Stimulated activated CD8-positive, alpha-beta memory T cell treated with anti-CD3 and anti-CD28 coated beads, Interleukin-7, amount 100 ng/mL, for 48 hours (primary cell): Measurements from ENCODE around the gene DDX56.
"Not testable (repeated sequence)": the region's sequence is repeated elsewhere in the genome, so short reads cannot be mapped to it uniquely, and the experiment has no call there.

Source experiments
- DNase-seq, 2 donors: peaks; one replicate each; pipeline ENCODE4 v3.0.0-alpha.2; 2020; ENCODE audit warnings: low read depth in 1 of 2; ENCODE audit errors: extremely low read depth in 1 of 2

DDX56 gene

DNA sequence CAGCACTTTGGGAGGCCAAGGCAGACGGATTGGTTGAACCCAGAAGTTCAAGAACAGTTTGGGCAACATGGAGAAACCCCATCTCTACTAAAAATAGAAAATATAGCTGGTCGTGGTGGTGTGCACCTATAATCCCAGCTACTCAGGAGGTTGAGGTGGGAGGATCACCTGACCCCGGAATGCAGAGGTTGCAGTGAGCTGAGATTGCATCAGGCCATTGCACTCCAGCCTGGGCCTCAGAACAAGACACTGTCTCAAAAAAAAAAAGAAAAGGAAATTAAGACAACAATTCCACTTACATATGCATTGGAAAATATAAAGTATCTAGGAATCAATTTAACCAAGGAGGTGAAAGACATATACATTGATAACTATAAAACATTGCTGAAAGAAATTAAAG is 25.5 kb upstream of the DDX56 start:
- no peak for DNase-seq

DNA sequence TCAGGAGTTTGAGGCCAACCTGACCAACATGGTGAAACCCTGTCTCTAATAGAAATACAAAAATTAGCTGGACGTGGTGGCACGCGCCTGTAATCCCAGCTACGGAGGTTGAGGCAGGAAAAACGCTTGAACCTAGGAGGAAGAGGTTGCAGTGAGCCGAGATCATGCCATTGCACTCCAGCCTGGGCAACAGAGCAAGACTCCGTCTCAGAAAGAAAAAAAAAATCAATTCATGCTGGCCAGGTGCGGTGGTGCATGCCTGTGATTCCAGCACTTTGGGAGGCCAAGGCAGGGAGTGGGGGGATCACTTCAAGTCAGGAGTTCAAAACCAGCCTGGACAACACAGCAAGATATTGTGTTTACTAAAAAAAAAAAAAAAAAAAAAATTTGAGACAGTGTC is 23.5 kb upstream of the DDX56 start:
- not testable (repeated sequence) for DNase-seq

DNA sequence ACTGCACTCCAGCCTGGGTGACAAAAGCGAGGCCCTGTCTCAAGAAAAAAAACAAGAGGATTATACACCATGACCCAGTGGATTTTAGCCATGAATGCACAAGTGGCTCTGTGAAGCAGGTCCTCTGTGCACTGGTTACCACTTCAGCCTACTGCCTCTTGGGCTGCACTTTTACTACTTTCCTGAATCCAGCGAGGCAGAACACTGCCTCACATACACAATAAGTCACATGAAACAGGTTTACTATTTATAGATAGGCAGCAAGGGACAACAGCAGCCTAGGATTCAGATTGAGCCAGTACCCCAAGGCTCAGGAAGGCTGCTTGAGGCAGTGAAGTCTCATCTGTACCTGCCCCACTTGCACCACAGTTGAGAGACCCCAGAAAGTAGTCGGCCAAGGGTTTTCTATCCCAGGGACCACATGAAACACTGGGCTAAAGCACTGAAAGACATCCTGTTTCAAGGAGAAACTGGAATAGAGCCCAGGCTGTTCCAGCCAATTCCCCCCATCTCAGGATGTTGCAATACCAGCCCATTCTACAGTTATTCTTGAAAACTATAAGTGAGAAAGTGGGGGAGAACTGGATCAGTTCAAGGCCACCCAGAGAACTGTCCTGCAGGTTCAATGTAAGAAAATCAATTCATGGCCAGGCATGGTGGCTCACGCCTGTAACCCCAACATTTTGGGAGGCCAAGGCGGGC is 22.4 kb upstream of the DDX56 start:
- no peak for DNase-seq

DNA sequence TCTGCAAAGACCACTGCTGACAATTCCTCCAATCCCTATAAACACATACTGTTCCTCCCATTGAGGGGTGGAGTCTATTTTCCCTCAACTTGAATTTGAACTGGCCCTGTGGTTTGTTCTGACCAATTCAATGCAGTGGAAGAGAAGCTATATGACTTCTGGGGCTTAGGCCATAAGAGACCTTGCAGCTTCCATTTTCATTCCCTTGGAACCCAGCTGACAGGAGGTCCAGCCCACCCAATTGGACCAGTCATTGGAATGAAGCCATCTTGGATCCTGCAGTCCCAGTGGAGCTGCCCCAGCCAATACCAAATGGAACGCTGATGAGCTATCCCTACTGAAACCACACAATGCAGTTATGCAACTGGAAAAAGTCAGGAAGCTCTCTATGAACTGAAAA is 17.2 kb upstream of the DDX56 start:
- DNase-seq = no peak

DNA sequence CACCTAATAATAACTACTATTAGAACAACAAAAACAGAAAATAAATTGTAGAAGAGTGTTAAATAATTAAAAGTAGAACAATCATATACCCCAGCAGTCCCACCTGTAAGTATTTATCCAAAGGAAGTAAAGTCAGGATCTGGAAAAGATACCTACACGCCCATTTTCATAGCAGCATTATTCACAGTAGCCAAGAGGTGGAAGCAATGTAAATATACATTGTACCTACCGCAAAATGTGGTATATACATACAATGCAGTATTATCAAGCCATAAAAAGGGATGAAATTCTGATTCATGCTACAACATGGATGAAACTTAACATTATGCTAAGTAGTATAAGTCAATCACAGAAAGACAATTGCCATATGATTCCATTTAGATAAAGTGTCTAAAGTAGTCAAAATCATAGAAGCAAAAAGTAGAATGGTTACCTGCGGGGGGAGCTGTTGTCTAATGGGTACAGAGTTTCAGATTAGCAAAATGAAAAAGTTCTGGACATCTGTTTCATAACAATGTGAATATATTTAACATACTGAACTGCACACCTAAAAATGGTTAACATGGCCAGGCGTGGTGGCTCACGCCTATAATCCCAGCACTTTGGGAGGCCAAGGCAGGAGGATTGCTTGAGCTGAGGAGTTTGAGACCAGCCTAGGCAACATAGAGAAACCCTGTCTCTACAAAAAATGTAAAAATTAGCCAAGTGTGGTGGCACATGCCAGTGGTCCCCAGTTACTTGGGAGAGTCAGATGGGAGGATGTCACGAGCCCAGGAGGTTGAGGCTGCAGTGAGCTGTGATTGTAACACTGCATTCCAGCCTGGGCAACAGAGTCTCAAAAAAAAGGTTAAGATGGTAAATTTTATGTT is 14.4 kb upstream of the DDX56 start:
- no peak for DNase-seq

DNA sequence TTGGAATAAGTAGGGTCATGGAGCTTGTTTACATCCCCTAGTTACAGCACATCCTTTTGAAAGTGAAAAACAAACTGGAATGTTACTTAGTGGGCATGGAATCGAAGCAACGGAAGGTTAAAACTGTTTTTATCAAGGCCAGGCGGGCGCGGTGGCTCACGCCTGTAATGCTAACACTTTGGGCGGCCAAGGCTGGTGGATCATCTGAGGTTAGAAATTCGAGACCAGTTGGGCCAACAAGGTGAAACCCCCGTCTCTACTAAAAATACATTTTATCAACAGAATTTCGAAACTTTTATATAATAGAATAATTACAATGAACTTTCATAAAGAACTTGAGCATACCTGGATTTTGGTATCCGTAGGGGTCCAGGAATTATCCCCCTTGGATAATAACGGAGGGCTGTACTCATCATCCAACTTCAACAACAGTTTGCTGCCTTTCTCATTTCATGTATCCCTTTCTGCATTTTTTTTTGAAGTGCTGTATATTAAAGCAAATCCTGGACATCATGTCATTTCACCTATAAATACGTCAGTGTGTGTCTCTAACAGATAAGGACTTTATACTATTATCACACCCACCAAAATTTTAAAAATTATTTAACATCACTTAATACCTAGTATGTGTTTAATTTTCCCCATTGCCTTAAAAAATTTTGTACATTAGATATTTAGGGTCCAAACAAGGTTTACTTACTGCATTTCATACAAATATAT is 9.6 kb upstream of the DDX56 start:
- DNase-seq = no peak

DNA sequence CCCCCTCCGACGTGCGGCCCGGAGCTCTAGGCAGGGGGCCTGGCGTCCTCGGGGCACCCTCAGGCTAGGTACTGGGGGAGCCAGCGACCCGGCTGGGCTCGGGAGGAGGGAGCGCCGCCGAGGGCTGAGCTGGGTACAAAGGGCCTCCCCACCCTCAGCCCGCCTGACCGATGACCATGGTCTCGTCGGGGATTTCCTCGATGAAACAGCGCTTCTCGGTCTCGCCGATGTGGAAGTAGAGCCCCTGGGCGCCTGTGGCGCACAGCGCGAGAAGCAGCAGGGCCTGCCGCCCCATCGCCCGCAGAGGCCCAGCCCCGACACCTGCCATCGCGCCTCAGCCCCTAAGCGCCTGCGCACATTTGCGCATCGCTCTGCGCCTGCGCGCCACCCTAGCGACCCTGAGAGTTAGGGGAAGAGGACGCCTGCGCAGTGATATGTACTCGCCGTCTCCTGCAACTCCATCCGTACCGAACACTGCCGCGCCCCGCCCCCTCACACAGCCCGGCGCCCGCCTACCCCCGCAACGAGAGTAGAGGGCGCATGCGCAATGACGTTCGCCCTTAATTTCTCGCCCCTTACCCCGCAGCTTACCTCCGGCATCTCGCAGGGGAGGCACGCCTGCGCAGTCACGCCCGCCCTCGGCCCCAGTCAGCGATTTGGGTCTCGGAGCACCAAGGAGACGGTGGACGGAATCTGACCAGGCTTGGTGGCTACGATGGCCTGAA is 8.3 kb upstream of the DDX56 start, which contains the start of gene TMED4:
TMED4 (minus strand) TSS at position 353 of the 725 bp plus-strand sequence; CDS start at position 328, 25 bp downstream.
- DNase-seq = peak; percentile 100

DNA sequence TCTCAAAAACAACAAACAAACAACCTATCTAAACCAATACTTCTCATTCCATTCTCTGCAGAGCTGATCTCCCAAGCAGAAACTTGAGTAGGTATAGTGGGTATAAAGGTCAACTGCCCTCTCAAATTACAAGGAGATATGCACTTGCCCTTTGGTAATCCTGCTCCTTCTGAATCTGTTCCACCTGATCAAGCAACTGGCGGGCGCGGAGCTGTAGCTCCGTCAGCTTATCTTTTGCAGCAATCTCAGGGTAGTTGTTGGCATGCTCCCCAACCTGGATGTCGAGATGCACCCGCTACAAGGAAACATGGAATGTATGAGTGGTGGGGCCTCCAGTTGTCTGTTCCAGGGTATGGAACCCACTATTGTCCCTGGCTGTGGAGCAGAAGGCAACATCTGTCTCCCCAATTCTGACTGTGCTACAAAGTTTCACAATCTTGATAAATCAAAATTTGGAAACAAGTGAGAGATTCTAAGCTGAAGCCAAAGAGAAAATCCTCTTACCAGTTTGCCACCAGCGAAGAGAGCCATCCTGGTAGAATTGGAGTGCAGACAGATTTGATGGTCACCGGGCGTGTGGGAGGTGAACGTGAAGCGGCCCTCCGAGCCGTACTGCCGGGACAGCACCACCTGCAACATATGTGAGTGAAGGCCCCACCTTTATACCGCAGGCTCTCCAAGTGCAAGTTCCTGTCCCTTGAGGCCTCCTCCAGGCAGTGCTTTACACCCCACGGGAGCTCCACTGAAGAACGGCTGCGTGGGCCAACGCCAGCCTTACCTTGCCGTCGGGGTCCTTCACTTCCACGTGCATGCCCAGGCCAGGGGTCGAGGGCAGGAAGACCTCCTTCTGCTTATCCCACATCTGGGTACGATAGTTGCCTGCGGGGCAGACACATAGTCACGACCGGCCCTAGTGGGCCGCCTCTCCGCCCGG is 7.5 kb upstream of the DDX56 start:
- DNase-seq = peak in 1 of 2 donors; percentile 31

DNA sequence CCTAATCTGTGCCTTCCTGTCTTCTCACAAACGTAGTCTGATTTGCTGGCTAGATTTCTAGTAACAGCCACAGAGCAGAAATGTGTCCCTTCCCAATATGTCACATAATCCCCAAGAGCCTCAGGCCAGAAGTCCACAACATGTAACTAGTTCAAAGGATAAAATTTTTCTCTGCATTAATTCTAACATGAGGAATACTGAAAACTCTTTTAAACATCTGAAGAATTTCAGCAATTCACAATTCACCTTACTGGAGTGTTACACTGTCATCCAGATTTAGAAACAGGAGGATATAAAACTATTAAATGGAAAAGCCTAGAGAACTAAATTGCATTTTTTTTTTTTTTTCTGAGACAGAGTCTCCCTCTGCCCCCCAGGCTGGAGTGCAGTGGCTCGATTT is 2.5 kb upstream of the DDX56 start:
- no peak for DNase-seq

DNA sequence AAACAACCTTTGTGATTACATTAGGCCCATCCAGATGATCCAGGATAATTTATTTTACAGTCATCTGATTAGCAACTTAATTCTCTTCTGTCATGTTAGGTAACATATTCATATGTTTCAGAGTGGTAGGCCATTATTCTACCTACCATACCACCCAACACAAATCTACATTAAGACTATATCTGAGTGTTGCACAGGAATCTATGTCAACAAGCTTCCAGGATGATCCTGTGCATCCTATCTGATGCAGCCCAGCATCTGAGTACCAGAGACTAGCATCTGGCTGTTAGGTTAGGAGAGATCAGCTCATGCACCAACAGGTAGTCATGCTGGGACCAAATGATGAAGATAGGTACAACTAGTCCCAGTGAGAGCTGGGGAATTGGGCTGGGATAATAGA is 1.3 kb upstream of the DDX56 start:
- no peak for DNase-seq

DNA sequence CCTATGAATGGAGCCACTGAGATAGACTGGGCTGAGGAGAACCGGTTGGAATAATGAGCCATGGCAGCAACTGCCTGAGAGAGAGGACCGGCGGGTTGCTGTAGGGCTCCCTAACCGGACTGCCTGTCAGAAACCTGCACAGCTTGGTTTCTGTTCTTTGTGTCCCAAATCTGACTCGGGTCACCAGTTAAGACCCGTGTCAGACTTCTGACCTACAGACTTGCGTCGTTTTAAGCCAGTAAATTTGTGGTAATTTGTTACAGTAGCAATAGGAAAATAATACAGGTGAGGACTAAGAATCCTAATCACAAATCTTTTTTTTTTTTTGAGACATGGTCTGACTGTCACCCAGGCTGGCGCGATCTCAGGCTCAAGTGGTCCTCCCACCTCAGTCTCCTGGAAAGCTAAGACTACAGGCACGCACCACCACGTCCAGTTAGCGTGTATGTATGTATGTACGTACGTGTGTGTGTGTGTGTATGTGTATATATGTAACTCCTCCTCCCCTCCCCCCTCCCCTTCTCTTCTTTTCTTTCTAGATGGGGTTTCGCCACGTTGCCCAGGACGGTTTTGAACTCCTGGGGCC is 672 bp upstream of the DDX56 start:
- DNase-seq = no peak

DNA sequence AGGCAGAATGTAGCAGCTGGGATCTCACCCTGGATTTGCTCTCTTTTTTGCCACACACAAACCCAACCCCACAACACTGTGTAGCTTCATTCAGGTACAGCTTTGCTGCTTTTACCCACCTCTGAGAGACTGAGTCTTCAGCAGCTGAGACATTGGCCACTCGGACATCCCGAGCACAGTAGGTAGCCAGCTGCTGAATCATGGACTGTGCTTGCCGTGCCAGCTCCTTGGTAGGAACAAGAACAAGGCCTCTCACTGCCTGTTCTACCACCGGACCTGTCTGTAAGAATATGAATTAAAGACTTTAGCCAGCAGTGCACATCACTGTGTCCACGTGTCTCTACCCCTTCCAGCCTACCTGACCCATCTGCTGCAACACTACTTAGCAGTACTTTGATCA is 937 bp downstream of the DDX56 start:
- no peak for DNase-seq

DNA sequence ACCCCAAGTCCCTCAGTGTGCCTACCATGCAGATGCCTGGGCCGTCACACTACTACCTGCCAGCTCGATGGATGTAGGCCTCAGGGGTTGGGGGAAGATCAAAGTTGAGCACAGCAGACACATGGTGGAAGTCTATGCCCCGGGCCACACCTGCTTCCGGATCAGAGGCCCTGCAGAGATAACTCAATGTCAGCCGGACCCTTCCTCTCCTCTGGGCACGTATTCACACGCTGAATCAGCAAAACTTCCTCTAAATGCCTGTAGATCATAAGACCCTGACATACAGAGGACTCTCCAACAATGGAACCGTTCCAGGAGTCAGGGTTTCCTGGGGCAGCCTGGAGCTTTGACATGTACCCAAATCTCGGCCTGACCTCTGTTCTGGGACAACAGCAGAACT is 3.7 kb downstream of the DDX56 start:
- DNase-seq = no peak

DNA sequence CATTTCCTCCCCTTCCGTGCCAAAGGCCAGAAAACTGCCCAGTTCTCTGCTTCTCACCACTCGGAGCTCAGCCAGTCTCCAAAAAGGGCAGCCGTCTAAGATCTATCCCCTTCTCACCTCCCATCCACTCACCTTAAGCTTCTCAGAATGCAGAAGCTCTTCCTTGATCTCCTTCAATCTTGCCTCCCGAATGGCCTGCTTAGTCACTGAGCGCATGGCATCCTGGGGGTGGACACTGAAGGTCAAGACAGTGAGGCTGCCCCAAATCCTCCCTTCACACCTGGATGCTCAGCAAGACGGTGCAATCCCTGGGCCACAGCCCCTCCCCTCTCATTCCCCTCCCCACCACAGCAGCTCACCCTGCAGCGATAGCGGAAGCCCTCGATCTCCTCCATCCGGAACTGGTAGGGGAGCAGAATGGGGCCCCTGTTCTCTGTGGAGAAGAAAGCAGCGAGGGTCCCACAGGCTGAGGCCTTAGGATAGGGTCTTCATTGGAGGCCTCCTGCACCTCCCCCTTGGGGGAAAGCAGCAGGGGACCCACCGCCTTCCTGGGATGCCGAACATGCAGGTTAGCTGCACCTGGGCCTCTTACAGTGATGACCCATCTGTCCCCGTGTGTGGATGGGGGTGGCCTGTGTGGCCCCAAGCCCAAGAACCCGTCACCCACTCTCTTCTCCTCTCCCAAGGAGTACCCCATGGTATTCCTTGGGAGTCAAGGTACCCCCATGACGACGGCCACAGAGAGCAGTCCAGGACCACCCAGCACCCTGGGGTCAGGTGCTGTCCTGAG is 4.7 kb downstream of the DDX56 start:
- DNase-seq = no peak

DNA sequence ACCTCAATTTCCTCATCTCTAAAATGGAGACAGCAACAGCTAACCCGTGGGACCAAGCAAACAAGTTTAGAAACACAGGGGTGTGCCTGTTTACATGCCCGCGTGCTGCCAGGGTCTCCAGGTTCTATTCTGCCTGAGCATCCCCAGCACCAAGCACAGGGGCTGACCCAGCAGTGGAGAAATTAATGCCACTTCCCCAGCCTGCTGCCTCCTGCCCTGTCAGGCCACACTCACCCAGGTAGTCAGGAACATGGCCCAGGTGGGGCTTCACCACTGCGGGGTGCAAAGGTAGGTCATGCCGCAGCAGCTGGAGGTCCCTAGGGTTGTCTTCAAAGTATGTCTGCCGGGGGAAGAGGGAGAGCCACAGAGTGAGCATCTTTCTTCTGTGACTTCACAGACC is 5.8 kb downstream of the DDX56 start:
- DNase-seq = no peak

DNA sequence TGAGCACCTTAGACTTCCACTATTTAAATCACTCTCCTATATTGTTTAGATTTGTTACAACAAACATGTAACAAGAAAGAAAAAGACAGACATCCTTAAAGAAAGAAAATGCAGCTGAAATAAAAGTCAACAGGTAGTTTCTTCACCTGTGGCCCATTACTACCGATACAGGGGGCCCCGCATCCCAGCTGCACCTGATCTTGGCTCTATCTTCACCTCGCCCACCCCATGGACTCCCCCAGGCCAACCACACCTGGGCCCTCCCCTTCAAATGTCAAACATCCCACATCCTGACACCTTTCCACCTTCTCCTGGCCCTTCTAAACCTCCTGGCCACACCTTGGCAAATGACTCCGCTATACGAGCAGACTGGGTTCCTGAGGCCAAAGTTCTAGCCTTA is 7.0 kb downstream of the DDX56 start:
- DNase-seq = no peak

DNA sequence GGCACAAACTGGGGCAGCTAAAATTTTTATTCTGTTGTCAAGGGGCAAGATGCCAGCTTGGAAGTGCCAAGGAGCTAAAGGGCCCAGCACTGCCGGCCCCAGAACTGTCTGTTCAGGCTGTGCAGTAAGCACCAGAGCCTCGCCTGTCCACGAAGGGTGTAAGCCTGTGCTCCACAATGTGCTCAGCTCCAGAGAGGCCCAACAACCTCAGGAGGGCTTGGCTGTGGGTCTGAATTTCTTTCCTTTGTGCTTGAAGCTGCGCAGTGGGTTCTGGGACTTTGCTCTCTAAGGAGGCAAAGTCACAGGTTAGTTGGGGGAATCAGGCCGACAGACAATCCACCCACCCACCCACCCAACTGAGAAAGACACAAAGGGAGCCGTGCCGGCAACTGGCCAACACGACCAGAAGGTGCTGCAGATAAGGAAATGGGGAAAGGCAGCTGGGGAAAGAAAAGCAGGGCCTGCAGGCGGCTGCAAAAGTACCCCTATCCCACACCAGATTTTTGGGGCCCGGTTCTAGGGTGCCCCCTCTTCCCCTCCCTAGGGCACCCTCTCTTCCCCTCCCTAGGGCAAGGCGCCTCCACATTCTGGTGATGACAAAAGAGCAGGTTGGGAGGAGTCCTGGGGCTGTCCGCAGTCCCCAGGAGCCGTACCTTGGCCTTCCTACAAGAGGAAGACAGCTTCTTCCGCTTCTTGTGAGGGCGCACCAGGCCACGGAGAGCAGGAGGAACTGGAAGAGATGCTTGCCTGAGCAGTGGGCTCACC is 7.7 kb downstream of the DDX56 start:
- DNase-seq = no peak
